HL-60 (cell line): ENCODE results near the gene ZBED4.

ENCODE experiments used
- CTCF ChIP-seq: IDR thresholded peaks from one replicate; pipeline ENCODE4 v1.5.1; 2011; ENCODE audit warnings: low read length, control low read depth, inconsistent platforms; ENCODE audit not compliant: insufficient read depth
- GABPA ChIP-seq: IDR thresholded peaks from 2 replicates; pipeline ENCODE4 v1.6.1; 2012; ENCODE audit warnings: low read depth
- POLR2AphosphoS5 ChIP-seq: IDR thresholded peaks from 2 replicates; pipeline ENCODE4 v1.6.1; 2012; ENCODE audit warnings: low read depth
- SPI1 ChIP-seq: IDR thresholded peaks from 2 replicates; pipeline ENCODE4 v1.6.1; 2012; ENCODE audit warnings: low read depth, mild to moderate bottlenecking, borderline replicate concordance
- TF ChIP-seq, protein P1 (sequence below): IDR thresholded peaks from 2 replicates; pipeline ENCODE4 v1.6.1; 2012; ENCODE audit warnings: low read depth; ENCODE audit not compliant: insufficient replicate concordance

DNA sequence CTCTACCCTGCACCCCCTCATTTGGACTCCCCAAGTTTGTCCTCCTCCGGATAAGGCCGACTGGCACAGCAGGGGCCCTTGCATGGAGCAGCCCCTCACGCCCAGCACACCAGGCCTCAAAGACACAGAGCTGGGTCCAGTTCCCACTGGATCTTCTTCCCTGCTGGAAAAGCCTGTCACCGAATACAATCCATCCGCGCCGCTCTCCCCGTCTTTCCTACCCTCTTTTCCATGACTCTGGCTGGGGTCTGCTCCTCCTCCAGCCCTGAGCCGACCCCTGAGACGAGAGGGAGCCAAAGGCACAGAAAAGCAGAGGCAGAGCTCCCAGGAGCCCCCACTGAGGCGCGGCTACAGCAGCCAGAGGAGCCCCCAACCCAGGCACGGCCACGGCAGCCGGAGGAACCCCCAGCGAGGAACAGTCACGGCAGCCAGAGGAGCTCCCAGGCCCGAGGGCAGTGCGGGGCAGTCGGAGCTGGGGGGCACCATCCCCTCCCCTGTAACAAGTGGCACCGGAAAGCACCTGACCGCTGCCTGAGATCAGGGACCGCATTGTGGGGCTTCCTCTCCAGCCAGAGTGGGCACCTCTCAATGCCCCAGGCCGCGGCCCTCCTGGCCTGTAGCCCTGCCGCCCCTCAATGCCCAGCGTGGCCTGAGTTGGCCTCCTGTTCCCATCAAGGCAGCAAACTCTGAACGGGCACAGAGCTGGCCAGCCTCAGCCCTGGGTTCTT lies 52.6 kb downstream of the ZBED4 start:
- TF ChIP-seq GABPA = no peak
- TF ChIP-seq CTCF = no peak
- TF ChIP-seq POLR2AphosphoS5 = no peak
- TF ChIP-seq, protein P1, sequence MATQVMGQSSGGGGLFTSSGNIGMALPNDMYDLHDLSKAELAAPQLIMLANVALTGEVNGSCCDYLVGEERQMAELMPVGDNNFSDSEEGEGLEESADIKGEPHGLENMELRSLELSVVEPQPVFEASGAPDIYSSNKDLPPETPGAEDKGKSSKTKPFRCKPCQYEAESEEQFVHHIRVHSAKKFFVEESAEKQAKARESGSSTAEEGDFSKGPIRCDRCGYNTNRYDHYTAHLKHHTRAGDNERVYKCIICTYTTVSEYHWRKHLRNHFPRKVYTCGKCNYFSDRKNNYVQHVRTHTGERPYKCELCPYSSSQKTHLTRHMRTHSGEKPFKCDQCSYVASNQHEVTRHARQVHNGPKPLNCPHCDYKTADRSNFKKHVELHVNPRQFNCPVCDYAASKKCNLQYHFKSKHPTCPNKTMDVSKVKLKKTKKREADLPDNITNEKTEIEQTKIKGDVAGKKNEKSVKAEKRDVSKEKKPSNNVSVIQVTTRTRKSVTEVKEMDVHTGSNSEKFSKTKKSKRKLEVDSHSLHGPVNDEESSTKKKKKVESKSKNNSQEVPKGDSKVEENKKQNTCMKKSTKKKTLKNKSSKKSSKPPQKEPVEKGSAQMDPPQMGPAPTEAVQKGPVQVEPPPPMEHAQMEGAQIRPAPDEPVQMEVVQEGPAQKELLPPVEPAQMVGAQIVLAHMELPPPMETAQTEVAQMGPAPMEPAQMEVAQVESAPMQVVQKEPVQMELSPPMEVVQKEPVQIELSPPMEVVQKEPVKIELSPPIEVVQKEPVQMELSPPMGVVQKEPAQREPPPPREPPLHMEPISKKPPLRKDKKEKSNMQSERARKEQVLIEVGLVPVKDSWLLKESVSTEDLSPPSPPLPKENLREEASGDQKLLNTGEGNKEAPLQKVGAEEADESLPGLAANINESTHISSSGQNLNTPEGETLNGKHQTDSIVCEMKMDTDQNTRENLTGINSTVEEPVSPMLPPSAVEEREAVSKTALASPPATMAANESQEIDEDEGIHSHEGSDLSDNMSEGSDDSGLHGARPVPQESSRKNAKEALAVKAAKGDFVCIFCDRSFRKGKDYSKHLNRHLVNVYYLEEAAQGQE = no peak
- TF ChIP-seq SPI1 = no peak
